ENCODE results near the gene ASMTL.
"Not testable (repeated sequence)": the region's sequence is repeated elsewhere in the genome, so short reads cannot be mapped to it uniquely, and the experiment has no call there.

Gene ASMTL

GRCh38 chrX:1433646-1434357, 18.9 kb downstream of the ASMTL start:
- WGBS, 2 experiments, result 95% methylated on average over 19 of the region's 19 CpGs
- no peaks in the 10 kb centered on the region for H3K27me3 ChIP-seq (ENCODE audit: control insufficient read depth, insufficient read depth, low read length, poor library complexity, severe bottlenecking)
- no peak overlapping the region for H3K27ac ChIP-seq (ENCODE audit: insufficient read depth, low read depth, low read length, poor library complexity, severe bottlenecking)
- no peak overlapping the region for H3K4me3 ChIP-seq (ENCODE audit: insufficient read depth, low read depth, low read length)
- H3K36me3 ChIP-seq (ENCODE audit: control insufficient read depth, insufficient read depth, low read length), result peaks cover 30% of the 10 kb centered on the region
- H3K9me3 ChIP-seq (ENCODE audit: control insufficient read depth, low read length), result no peaks in the 10 kb centered on the region
- H3K4me1 ChIP-seq (ENCODE audit: control insufficient read depth, insufficient read depth, low read length), result no peaks in the 10 kb centered on the region

DNA sequence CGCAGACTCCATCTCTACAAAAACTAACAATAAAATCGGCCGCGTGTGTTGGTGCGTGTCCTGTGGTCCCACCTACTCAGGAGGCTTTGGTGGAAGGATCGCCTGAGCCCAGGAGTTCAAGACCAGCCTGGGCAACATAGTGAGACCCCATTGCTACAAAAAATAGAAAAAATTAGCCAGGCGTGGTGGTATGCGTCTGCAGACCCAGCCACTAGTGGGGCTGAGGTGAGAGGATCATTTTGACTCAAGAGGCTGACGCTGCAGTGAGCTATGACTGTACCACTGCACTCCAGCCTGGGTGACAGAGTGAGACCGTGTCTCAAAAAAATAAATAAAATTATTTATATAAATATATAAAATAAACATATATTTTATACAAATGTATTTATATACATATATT, 22.3 kb downstream of the ASMTL start:
- Histone ChIP-seq H3K4me3 (ENCODE audit: insufficient read depth, low read depth, low read length) (no peak overlapping the region), H3K27ac (ENCODE audit: insufficient read depth, low read depth, low read length, poor library complexity, severe bottlenecking) (no peak overlapping the region), H3K4me1 (ENCODE audit: control insufficient read depth, insufficient read depth, low read length) (no peaks in the 10 kb centered on the region), H3K9me3 (ENCODE audit: control insufficient read depth, low read length) (no peaks in the 10 kb centered on the region), H3K27me3 (ENCODE audit: control insufficient read depth, insufficient read depth, low read length, poor library complexity, severe bottlenecking) (no peaks in the 10 kb centered on the region), H3K36me3 (ENCODE audit: control insufficient read depth, insufficient read depth, low read length) (peaks cover 27% of the 10 kb centered on the region)
- 95 to 97% methylated on average over 8 to 9 of the region's 10 CpGs for WGBS, 2 experiments

GRCh38 chrX:1427756-1428155, 25.0 kb downstream of the ASMTL start:
- Histone ChIP-seq H3K9me3 (ENCODE audit: control insufficient read depth, low read length) (no peaks in the 10 kb centered on the region), H3K27me3 (ENCODE audit: control insufficient read depth, insufficient read depth, low read length, poor library complexity, severe bottlenecking) (no peaks in the 10 kb centered on the region), H3K27ac (ENCODE audit: insufficient read depth, low read depth, low read length, poor library complexity, severe bottlenecking) (no peak overlapping the region), H3K4me3 (ENCODE audit: insufficient read depth, low read depth, low read length) (no peak overlapping the region), H3K4me1 (ENCODE audit: control insufficient read depth, insufficient read depth, low read length) (no peaks in the 10 kb centered on the region), H3K36me3 (ENCODE audit: control insufficient read depth, insufficient read depth, low read length) (peaks cover 39% of the 10 kb centered on the region)
- 94 to 95% methylated on average over 32 of the region's 32 CpGs for WGBS, 2 experiments

DNA sequence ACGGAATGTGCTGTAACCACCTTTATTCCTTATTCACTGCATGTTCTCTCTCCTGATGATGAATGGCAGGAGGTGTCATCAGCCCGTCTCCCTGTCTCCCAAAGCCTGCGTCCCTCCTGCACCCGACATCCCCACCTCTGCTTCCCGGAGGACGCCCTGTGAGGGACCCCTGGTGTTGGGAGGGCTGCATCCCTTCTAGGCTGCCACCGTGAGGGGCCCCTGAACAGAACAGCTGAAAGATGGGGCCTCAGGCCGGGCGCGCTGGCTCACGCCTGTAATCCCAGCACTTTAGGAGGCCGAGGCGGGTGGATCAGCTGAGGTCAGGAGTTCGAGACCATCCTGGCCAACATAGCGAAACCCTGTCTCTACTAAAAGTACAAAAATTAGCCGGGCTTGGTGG, 26.4 kb downstream of the ASMTL start:
- not testable (repeated sequence) for H3K4me1 ChIP-seq (ENCODE audit: control insufficient read depth, insufficient read depth, low read length); H3K27me3 ChIP-seq (ENCODE audit: control insufficient read depth, insufficient read depth, low read length, poor library complexity, severe bottlenecking); H3K9me3 ChIP-seq (ENCODE audit: control insufficient read depth, low read length); H3K4me3 ChIP-seq (ENCODE audit: insufficient read depth, low read depth, low read length); H3K27ac ChIP-seq (ENCODE audit: insufficient read depth, low read depth, low read length, poor library complexity, severe bottlenecking)
- WGBS, 2 experiments, result 90 to 94% methylated on average over 16 of the region's 16 CpGs
- H3K36me3 ChIP-seq (ENCODE audit: control insufficient read depth, insufficient read depth, low read length), result peaks cover 53% of the 10 kb centered on the region

DNA sequence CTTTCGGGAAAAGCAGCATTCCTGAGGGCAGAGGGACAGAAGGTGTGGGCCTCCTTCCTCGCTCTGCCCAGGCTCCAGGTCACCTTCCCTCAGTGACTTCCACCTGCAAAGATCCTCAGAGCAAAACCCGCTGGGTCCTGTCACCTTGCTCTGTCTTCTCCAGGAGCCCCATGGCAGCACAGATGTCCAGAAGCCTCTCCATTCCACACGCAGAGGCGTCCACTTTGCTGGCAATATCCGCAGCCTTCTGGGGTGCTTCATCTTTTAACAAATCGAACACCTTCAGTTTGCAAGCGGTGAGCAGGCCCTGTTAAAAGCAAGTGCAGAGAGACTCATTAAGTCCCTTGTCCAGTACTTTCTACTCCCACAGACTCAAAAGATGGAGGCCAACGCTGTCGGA, 27.3 kb downstream of the ASMTL start:
- Histone ChIP-seq H3K36me3 (ENCODE audit: control insufficient read depth, insufficient read depth, low read length) (peaks cover 56% of the 10 kb centered on the region), H3K27me3 (ENCODE audit: control insufficient read depth, insufficient read depth, low read length, poor library complexity, severe bottlenecking) (no peaks in the 10 kb centered on the region), H3K27ac (ENCODE audit: insufficient read depth, low read depth, low read length, poor library complexity, severe bottlenecking) (no peak overlapping the region), H3K4me3 (ENCODE audit: insufficient read depth, low read depth, low read length) (no peak overlapping the region), H3K4me1 (ENCODE audit: control insufficient read depth, insufficient read depth, low read length) (no peaks in the 10 kb centered on the region), H3K9me3 (ENCODE audit: control insufficient read depth, low read length) (no peaks in the 10 kb centered on the region)
- 85% methylated on average over 10 of the region's 10 CpGs for WGBS, 2 experiments

DNA sequence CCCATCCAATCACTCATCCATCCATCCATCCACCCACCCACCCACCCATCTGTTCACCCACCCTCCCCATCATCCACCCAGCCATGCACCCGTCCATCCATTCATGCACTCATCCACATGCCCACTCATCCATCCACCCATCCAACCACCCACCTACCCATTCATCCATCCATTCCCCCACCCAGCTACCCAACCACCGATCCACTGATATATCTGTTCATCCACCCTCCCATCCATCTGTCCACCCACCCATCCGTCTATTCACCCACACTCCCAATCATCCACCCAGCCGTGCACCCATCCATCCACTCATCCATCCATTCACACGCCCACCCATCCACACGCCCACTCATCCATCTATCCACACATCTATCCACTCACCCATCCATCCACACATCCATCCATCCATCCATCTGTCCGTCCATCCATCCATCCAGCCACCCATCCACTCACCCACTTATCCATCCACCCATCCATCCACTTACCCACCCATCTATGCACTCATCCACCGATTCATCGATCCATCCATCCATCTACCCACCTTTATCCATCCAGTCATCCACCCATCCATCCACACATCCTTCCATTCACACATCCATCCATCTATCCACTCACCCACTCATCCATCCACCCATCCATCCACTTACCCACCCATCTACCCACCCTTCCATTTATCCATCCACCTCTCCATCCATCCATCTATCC, 28.4 kb downstream of the ASMTL start:
- Histone ChIP-seq H3K4me3 (ENCODE audit: insufficient read depth, low read depth, low read length) (no peak overlapping the region), H3K9me3 (ENCODE audit: control insufficient read depth, low read length) (no peaks in the 10 kb centered on the region), H3K4me1 (ENCODE audit: control insufficient read depth, insufficient read depth, low read length) (peaks cover 4% of the 10 kb centered on the region), H3K36me3 (ENCODE audit: control insufficient read depth, insufficient read depth, low read length) (peaks cover 56% of the 10 kb centered on the region), H3K27ac (ENCODE audit: insufficient read depth, low read depth, low read length, poor library complexity, severe bottlenecking) (no peak overlapping the region), H3K27me3 (ENCODE audit: control insufficient read depth, insufficient read depth, low read length, poor library complexity, severe bottlenecking) (no peaks in the 10 kb centered on the region)
- 81 to 82% methylated on average over 9 of the region's 9 CpGs for WGBS, 2 experiments

DNA sequence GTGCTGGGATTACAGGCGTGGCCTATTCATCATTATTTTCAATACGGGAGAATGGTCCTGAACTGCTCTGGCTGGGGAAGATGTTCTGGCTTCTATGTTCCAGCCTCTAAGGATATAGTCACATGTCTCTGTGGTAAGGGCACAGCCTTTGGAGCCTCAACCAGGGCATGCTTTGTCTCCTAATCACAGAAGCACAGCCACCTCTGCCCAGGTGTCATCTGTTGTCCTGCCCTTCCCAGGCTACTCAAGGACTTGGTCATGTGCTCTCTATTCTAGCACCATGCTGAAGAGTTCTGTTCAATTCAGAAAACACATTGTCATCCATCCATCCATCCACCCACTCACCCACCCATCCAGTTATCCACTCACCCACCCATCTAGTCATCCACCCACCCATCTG, 29.5 kb downstream of the ASMTL start:
- 73 to 84% methylated on average over 2 of the region's 2 CpGs for WGBS, 2 experiments
- Histone ChIP-seq H3K36me3 (ENCODE audit: control insufficient read depth, insufficient read depth, low read length) (peaks cover 64% of the 10 kb centered on the region), H3K9me3 (ENCODE audit: control insufficient read depth, low read length) (no peaks in the 10 kb centered on the region), H3K27me3 (ENCODE audit: control insufficient read depth, insufficient read depth, low read length, poor library complexity, severe bottlenecking) (no peaks in the 10 kb centered on the region), H3K4me1 (ENCODE audit: control insufficient read depth, insufficient read depth, low read length) (peaks cover 5% of the 10 kb centered on the region), H3K4me3 (ENCODE audit: insufficient read depth, low read depth, low read length) (no peak overlapping the region), H3K27ac (ENCODE audit: insufficient read depth, low read depth, low read length, poor library complexity, severe bottlenecking) (no peak overlapping the region)

GRCh38 chrX:1422135-1422465, 30.6 kb downstream of the ASMTL start:
- no peak overlapping the region for H3K27ac ChIP-seq (ENCODE audit: insufficient read depth, low read depth, low read length, poor library complexity, severe bottlenecking)
- no peaks in the 10 kb centered on the region for H3K27me3 ChIP-seq (ENCODE audit: control insufficient read depth, insufficient read depth, low read length, poor library complexity, severe bottlenecking)
- WGBS, 2 experiments, result 97 to 98% methylated on average over 4 of the region's 4 CpGs
- H3K4me3 ChIP-seq (ENCODE audit: insufficient read depth, low read depth, low read length), result no peak overlapping the region
- H3K36me3 ChIP-seq (ENCODE audit: control insufficient read depth, insufficient read depth, low read length), result peaks cover 64% of the 10 kb centered on the region
- peaks cover 5% of the 10 kb centered on the region for H3K4me1 ChIP-seq (ENCODE audit: control insufficient read depth, insufficient read depth, low read length)
- H3K9me3 ChIP-seq (ENCODE audit: control insufficient read depth, low read length), result no peaks in the 10 kb centered on the region

DNA sequence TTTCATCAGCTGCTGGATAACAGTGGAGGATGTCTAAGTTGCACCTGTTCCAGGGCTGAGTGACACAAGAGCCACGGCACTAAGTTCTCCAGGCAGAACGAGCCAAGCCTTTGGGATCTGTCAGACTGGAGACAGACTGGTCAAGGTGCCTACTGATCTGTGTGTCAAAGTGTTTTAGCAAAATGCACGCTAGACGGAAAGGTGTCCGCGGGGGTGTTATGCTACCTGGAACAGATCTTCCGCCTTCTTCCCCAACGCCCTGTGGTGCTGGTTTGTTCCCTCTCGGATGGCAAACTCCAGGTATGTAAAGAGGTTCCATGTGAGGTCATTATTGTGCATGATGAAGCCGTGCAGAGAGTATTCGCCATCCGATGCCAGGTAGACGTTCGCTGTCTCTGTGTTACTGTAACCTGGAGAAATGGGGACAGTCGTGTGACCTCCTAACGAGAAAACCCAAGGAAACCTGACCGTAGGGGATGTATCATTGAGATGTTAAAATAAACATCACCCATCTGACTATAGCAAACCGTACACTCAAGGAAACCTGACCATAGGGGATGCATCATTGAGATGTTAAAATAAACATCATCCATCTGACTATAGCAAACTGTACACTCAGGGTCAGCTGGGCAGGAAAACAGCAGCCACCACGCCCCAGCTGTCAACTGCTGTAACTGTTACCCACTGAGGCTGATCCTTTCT, 31.1 kb downstream of the ASMTL start:
- H3K27ac ChIP-seq (ENCODE audit: insufficient read depth, low read depth, low read length, poor library complexity, severe bottlenecking), result no peak overlapping the region
- H3K4me1 ChIP-seq (ENCODE audit: control insufficient read depth, insufficient read depth, low read length), result peaks cover 5% of the 10 kb centered on the region
- WGBS, 2 experiments, result 95 to 96% methylated on average over 19 of the region's 19 CpGs
- no peaks in the 10 kb centered on the region for H3K27me3 ChIP-seq (ENCODE audit: control insufficient read depth, insufficient read depth, low read length, poor library complexity, severe bottlenecking)
- no peaks in the 10 kb centered on the region for H3K9me3 ChIP-seq (ENCODE audit: control insufficient read depth, low read length)
- no peak overlapping the region for H3K4me3 ChIP-seq (ENCODE audit: insufficient read depth, low read depth, low read length)
- H3K36me3 ChIP-seq (ENCODE audit: control insufficient read depth, insufficient read depth, low read length), result peaks cover 66% of the 10 kb centered on the region

DNA sequence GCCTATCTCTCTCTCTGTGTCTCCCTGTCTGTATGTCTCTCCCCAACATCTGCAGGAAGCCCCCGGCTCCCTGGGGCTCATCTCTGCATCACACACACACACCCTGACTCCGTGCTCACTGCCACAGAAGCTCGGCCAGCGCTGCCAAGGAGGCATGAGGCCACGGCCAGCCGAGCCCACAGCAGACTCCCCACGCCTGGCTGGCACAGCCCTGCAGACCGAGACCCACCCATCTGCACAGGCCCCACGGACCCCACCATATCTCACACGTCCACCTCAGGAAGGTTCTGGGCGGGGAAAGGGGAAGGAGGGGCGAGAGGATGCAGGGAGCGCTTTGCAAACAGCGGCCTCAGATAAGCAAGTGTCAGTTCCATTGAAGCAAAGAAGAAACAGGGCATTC, 32.3 kb downstream of the ASMTL start:
- WGBS, 2 experiments, result 87 to 88% methylated on average over 14 of the region's 14 CpGs
- Histone ChIP-seq H3K27ac (ENCODE audit: insufficient read depth, low read depth, low read length, poor library complexity, severe bottlenecking) (no peak overlapping the region), H3K27me3 (ENCODE audit: control insufficient read depth, insufficient read depth, low read length, poor library complexity, severe bottlenecking) (no peaks in the 10 kb centered on the region), H3K9me3 (ENCODE audit: control insufficient read depth, low read length) (no peaks in the 10 kb centered on the region), H3K4me3 (ENCODE audit: insufficient read depth, low read depth, low read length) (no peak overlapping the region), H3K4me1 (ENCODE audit: control insufficient read depth, insufficient read depth, low read length) (peaks cover 5% of the 10 kb centered on the region), H3K36me3 (ENCODE audit: control insufficient read depth, insufficient read depth, low read length) (peaks cover 67% of the 10 kb centered on the region)
